Measurements from ENCODE around the gene STT3B. TPM values are rescaled to one million over a fixed set of nuclear protein-coding genes. Genes with fewer than 3 reads are reported as not detected.
"Not testable (repeated sequence)": the region's sequence is repeated elsewhere in the genome, so short reads cannot be mapped to it uniquely, and the experiment has no call there.

STT3B gene
- total RNA-seq, 4 donors from 2014 or later: 78.1 to 130 (median 94.8) TPM

DNA sequence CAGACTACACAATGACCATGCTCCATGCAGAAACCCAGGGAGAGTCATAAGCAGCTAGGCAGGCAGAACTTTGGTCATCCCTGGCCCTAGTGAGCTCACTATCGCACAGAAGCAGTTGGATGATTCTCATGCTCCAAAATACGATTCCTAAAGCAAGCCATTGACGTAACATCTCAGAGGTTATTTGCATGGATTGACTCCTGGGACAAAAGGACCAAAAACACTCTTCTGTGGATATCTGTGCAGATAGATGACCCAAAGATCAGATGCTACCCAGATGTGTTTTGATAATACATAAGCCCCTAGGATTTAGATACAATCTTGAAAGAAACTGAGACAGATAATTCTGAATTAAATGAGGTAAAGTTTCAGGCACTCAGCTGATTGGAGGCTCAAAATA lies 33.4 kb upstream of the STT3B start:
- WGBS, 2 donors: 71 to 88% methylated on average over 3 of the region's 3 CpGs
- Histone ChIP-seq H3K36me3 (no peaks in the 10 kb centered on the region), H3K27ac (no peak overlapping the region), H3K27me3 (no peaks in the 10 kb centered on the region), H3K9me3 (no peaks in the 10 kb centered on the region), H3K4me3 (no peak overlapping the region), H3K4me1 (no peaks in the 10 kb centered on the region)
- TF ChIP-seq POLR2A (IDR thresholded peaks at IDR 0.05) (no peak), EP300 (IDR thresholded peaks at IDR 0.05) (no peak), CTCF (IDR thresholded peaks at IDR 0.05) (no peak)
- DNase-seq (ENCODE audit: low spot score in 2 of 2): no peak

- Histone ChIP-seq H3K27ac (no peak overlapping the region), H3K27me3 (no peaks in the 10 kb centered on the region), H3K9me3 (no peaks in the 10 kb centered on the region), H3K4me1 (no peaks in the 10 kb centered on the region), H3K4me3 (no peak overlapping the region), H3K36me3 (no peaks in the 10 kb centered on the region)
- no peak for DNase-seq (ENCODE audit: low spot score in 2 of 2)
- WGBS, 2 donors: 61 to 81% methylated on average over 3 of the region's 3 CpGs
- no peak for TF ChIP-seq EP300 (IDR thresholded peaks at IDR 0.05)
- TF ChIP-seq POLR2A (IDR thresholded peaks at IDR 0.05): no peak
- no peak for TF ChIP-seq CTCF (IDR thresholded peaks at IDR 0.05)
These were observed 29.9 kb upstream of the STT3B start for GRCh38 chr3:31502803-31503221.

GRCh38 chr3:31503456-31503855 lies 29.3 kb upstream of the STT3B start:
- H3K9me3 ChIP-seq: no peaks in the 10 kb centered on the region
- H3K27ac ChIP-seq: no peak overlapping the region
- H3K27me3 ChIP-seq: no peaks in the 10 kb centered on the region
- WGBS, 2 donors: 51 to 55% methylated on average over 4 of the region's 4 CpGs
- no peak for DNase-seq (ENCODE audit: low spot score in 2 of 2)
- H3K36me3 ChIP-seq: no peaks in the 10 kb centered on the region
- H3K4me1 ChIP-seq: no peaks in the 10 kb centered on the region
- H3K4me3 ChIP-seq: no peak overlapping the region
- TF ChIP-seq EP300 (IDR thresholded peaks at IDR 0.05) (no peak), CTCF (IDR thresholded peaks at IDR 0.05) (no peak), POLR2A (IDR thresholded peaks at IDR 0.05) (no peak)

GRCh38 chr3:31504230-31504629 lies 28.5 kb upstream of the STT3B start:
- H3K27ac ChIP-seq: no peak overlapping the region
- H3K4me1 ChIP-seq: no peaks in the 10 kb centered on the region
- no peak overlapping the region for H3K4me3 ChIP-seq
- H3K27me3 ChIP-seq: no peaks in the 10 kb centered on the region
- DNase-seq (ENCODE audit: low spot score in 2 of 2): no peak
- no peak for TF ChIP-seq CTCF (IDR thresholded peaks at IDR 0.05)
- no peak for TF ChIP-seq EP300 (IDR thresholded peaks at IDR 0.05)
- no peak for TF ChIP-seq POLR2A (IDR thresholded peaks at IDR 0.05)
- no peaks in the 10 kb centered on the region for H3K9me3 ChIP-seq
- no peaks in the 10 kb centered on the region for H3K36me3 ChIP-seq
- WGBS, 2 donors: 87% methylated on average over 3 of the region's 3 CpGs

DNA sequence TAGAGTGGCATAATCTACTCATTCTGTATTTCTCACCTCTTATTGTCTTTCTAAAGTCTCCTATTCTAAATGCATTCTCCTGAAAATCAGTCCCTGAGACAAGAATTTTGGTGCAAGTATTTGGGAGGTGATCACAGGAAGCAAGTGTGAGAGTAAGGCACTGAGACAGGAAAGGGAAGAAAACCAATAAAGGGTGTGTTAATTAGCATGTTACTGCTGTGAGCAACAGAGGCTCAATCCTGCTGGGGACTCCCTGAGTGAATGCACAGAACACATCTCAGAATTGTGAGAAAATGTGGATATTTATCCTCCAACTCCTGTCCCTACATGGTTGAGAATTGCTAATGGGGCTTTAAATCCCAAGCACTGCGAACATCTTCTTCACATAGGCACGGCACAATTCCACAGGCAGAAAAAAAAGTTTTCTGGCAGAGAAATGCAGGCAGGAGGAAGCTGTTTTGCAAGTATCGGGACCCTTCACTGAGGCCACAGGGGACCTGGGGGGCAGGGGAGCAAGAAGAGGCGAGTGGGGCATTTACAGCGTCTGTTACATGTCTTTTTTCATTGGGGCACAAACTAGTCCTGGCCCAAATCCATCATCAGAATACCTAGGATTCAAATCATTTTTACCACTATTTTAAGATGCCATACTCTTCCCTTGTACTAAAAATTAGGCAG lies 27.2 kb upstream of the STT3B start:
- WGBS, 2 donors: 41 to 42% methylated on average over 5 of the region's 5 CpGs
- TF ChIP-seq CTCF (IDR thresholded peaks at IDR 0.05) (no peak), POLR2A (IDR thresholded peaks at IDR 0.05) (no peak), EP300 (IDR thresholded peaks at IDR 0.05) (no peak)
- Histone ChIP-seq H3K27ac (no peak overlapping the region), H3K4me1 (no peaks in the 10 kb centered on the region), H3K36me3 (no peaks in the 10 kb centered on the region), H3K9me3 (no peaks in the 10 kb centered on the region), H3K27me3 (no peaks in the 10 kb centered on the region), H3K4me3 (no peak overlapping the region)
- DNase-seq (ENCODE audit: low spot score in 2 of 2): no peak

DNA sequence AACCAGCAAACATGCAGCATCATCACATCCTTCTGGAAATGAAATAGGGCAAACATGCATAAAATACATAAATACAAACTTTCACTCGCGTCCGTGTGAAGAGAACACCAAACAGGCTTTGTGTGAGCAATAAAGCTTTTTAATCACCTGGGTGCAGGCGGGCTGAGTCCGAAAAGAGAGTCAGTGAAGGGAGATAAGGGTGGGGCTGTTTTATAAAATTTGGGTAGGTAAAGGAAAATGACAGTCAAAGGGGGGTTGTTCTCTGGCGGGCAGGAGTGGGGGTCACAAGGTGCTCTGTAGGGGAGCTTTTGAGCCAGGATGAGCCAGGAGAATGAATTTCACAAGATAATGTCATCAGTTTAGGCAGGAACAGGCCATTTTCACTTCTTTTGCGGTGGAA lies 26.2 kb upstream of the STT3B start:
- DNase-seq (ENCODE audit: low spot score in 2 of 2); H3K27ac ChIP-seq; H3K4me1 ChIP-seq; H3K4me3 ChIP-seq; H3K27me3 ChIP-seq; H3K9me3 ChIP-seq; H3K36me3 ChIP-seq: not testable (repeated sequence)
- 83 to 85% methylated on average over 7 of the region's 7 CpGs for WGBS, 2 donors
